Measurements from ENCODE around the gene MYMX. TPM values are rescaled to one million over a fixed set of nuclear protein-coding genes. Genes with fewer than 3 reads are reported as not detected.
"Not testable (repeated sequence)": the region's sequence is repeated elsewhere in the genome, so short reads cannot be mapped to it uniquely, and the experiment has no call there.

The MYMX gene
- total RNA-seq, 1 experiment from 2014 or later = not detected

DNA sequence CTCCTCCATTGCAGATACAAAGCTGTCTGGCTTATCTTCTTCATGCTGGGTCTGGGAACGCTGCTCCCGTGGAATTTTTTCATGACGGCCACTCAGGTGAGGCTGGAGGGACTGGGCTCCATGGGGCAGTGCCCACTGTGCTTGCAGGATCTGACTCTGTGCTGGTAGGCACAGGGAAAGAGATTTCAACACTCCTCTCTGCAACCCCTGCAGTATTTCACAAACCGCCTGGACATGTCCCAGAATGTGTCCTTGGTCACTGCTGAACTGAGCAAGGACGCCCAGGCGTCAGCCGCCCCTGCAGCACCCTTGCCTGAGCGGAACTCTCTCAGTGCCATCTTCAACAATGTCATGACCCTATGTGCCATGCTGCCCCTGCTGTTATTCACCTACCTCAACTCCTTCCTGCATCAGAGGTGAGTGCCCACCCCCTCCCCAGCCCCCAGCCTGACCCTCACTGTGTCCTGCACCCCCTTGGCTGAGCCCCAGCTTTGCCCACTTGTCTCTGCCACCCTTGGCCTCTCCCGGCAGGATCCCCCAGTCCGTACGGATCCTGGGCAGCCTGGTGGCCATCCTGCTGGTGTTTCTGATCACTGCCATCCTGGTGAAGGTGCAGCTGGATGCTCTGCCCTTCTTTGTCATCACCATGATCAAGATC is 12.8 kb downstream of the MYMX start:
- no peak for DNase-seq
- BruUV-seq (replicated peaks) = no TSS peak
- intact Hi-C loops (cut with micrococcal nuclease; ENCODE audit: unreplicated experiment) = no loop called here
- no peaks in the 10 kb centered on the region for H3K9me3 Mint-ChIP-seq (ENCODE audit: unreplicated experiment)
- no peak for TF ChIP-seq CTCF (IDR thresholded peaks at IDR 0.05; ENCODE audit: insufficient read depth in 1 of 2, low read depth in 1 of 2, low read length in 1 of 2, severe bottlenecking in 1 of 2, unreplicated experiment in 1 of 2)
- H3K4me3 ChIP-seq (ENCODE audit: low read depth, low read length) = no peak overlapping the region
- no peak overlapping the region for H3K4me3 Mint-ChIP-seq (ENCODE audit: unreplicated experiment)
- H3K9me3 ChIP-seq = no peaks in the 10 kb centered on the region
- H3K36me3 ChIP-seq (ENCODE audit: control insufficient read depth, insufficient read depth, low read length) = no peaks in the 10 kb centered on the region
- H3K4me1 Mint-ChIP-seq (ENCODE audit: low read depth, unreplicated experiment) = peaks cover 16% of the 10 kb centered on the region
- POLR2A ChIA-PET = no interaction called here
- H3K27ac Mint-ChIP-seq (ENCODE audit: unreplicated experiment) = no peak overlapping the region
- H3K4me1 ChIP-seq = peaks cover 31% of the 10 kb centered on the region
- CTCF ChIA-PET = no interaction called here
- peaks cover 11% of the 10 kb centered on the region for H3K36me3 Mint-ChIP-seq (ENCODE audit: insufficient read depth, unreplicated experiment)
- H3K27me3 Mint-ChIP-seq (ENCODE audit: insufficient read depth, unreplicated experiment) = no peaks in the 10 kb centered on the region
- no peaks in the 10 kb centered on the region for H3K27me3 ChIP-seq (replicated peaks; ENCODE audit: control insufficient read depth, insufficient read depth, low read length)

- Mint-ChIP-seq H3K4me3 (ENCODE audit: unreplicated experiment) (no peak overlapping the region), H3K9me3 (ENCODE audit: unreplicated experiment) (no peaks in the 10 kb centered on the region), H3K4me1 (ENCODE audit: low read depth, unreplicated experiment) (peaks cover 17% of the 10 kb centered on the region), H3K27me3 (ENCODE audit: insufficient read depth, unreplicated experiment) (no peaks in the 10 kb centered on the region), H3K27ac (ENCODE audit: unreplicated experiment) (no peak overlapping the region), H3K36me3 (ENCODE audit: insufficient read depth, unreplicated experiment) (peaks cover 11% of the 10 kb centered on the region)
- Histone ChIP-seq H3K27me3 (replicated peaks; ENCODE audit: control insufficient read depth, insufficient read depth, low read length) (no peaks in the 10 kb centered on the region), H3K4me3 (ENCODE audit: low read depth, low read length) (no peak overlapping the region), H3K9me3 (no peaks in the 10 kb centered on the region), H3K4me1 (peaks cover 30% of the 10 kb centered on the region), H3K36me3 (ENCODE audit: control insufficient read depth, insufficient read depth, low read length) (no peaks in the 10 kb centered on the region)
- intact Hi-C loops (cut with micrococcal nuclease; ENCODE audit: unreplicated experiment) = no loop called here
- no peak for TF ChIP-seq CTCF (IDR thresholded peaks at IDR 0.05; ENCODE audit: insufficient read depth in 1 of 2, low read depth in 1 of 2, low read length in 1 of 2, severe bottlenecking in 1 of 2, unreplicated experiment in 1 of 2)
- no TSS peak for BruUV-seq (replicated peaks)
- POLR2A ChIA-PET = no interaction called here
- CTCF ChIA-PET = no interaction called here
- DNase-seq = no peak
These were observed 13.4 kb downstream of the MYMX start for GRCh38 chr6:44230034-44230675.

GRCh38 chr6:44231426-44231825 is 14.7 kb downstream of the MYMX start:
- H3K9me3 Mint-ChIP-seq (ENCODE audit: unreplicated experiment); DNase-seq; CTCF ChIA-PET; H3K9me3 ChIP-seq; BruUV-seq (replicated peaks); H3K4me3 ChIP-seq (ENCODE audit: low read depth, low read length); H3K27me3 ChIP-seq (replicated peaks; ENCODE audit: control insufficient read depth, insufficient read depth, low read length); H3K4me3 Mint-ChIP-seq (ENCODE audit: unreplicated experiment); H3K27me3 Mint-ChIP-seq (ENCODE audit: insufficient read depth, unreplicated experiment); intact Hi-C loops (cut with micrococcal nuclease; ENCODE audit: unreplicated experiment); H3K36me3 ChIP-seq (ENCODE audit: control insufficient read depth, insufficient read depth, low read length); POLR2A ChIA-PET: not testable (repeated sequence)
- Mint-ChIP-seq H3K27ac (ENCODE audit: unreplicated experiment) (peak overlapping the region; percentile 37), H3K4me1 (ENCODE audit: low read depth, unreplicated experiment) (peaks cover 17% of the 10 kb centered on the region), H3K36me3 (ENCODE audit: insufficient read depth, unreplicated experiment) (peaks cover 11% of the 10 kb centered on the region)
- peaks cover 17% of the 10 kb centered on the region for H3K4me1 ChIP-seq
